NOMO-1 treated with DMSO at 0.1 percent for 48 hours (cell line): ENCODE results near the gene RPGR.

Experiments
- DNase-seq: peaks from one replicate; lab custom pipeline; 2025; ENCODE audit not compliant: unreplicated experiment; lab: John Stamatoyannopoulos, UW

The RPGR gene

GRCh38 chrX:38327007-38327774 lies at the start of gene RPGR:
Gene RPGR (minus strand): TSS chrX:38327509. CDS start chrX:38327367, 142 bp downstream.
- DNase-seq: peak; percentile 84

GRCh38 chrX:38376747-38377146 lies 49.4 kb upstream of the RPGR start:
- no peak for DNase-seq

GRCh38 chrX:38375891-38376290 lies 48.6 kb upstream of the RPGR start:
- DNase-seq: peak; percentile 50

GRCh38 chrX:38374431-38374830 lies 47.1 kb upstream of the RPGR start:
- DNase-seq: no peak

GRCh38 chrX:38371641-38372040 lies 44.3 kb upstream of the RPGR start:
- no peak for DNase-seq

GRCh38 chrX:38368774-38369173 lies 41.5 kb upstream of the RPGR start:
- no peak for DNase-seq

- DNase-seq: peak; percentile 85
These were observed 38.6 kb upstream of the RPGR start for GRCh38 chrX:38365954-38366353.

- no peak for DNase-seq
These were observed 35.7 kb upstream of the RPGR start for GRCh38 chrX:38363046-38363445.

- no peak for DNase-seq
These were observed 30.7 kb upstream of the RPGR start for GRCh38 chrX:38357747-38358673.

GRCh38 chrX:38356401-38356800 lies 29.1 kb upstream of the RPGR start:
- DNase-seq: no peak

- DNase-seq: no peak
These were observed 25.1 kb upstream of the RPGR start, which contains the start of gene OTC for GRCh38 chrX:38352362-38352761. Gene OTC (plus strand): TSS chrX:38352604. CDS start chrX:38352697, 93 bp downstream.

- no peak for DNase-seq
These were observed 24.0 kb upstream of the RPGR start for GRCh38 chrX:38351346-38351745.

GRCh38 chrX:38347136-38347535 lies 19.8 kb upstream of the RPGR start:
- DNase-seq: peak; percentile 93

GRCh38 chrX:38346150-38346549 lies 18.8 kb upstream of the RPGR start:
- DNase-seq: no peak

- DNase-seq: no peak
These were observed 15.8 kb upstream of the RPGR start for GRCh38 chrX:38342853-38343778.

GRCh38 chrX:38341442-38341841 lies 14.1 kb upstream of the RPGR start:
- no peak for DNase-seq

- peak; percentile 48 for DNase-seq
These were observed 9.4 kb upstream of the RPGR start for GRCh38 chrX:38336538-38337240.

GRCh38 chrX:38335382-38335781 lies 8.1 kb upstream of the RPGR start:
- DNase-seq: no peak

GRCh38 chrX:38332505-38332904 lies 5.2 kb upstream of the RPGR start:
- no peak for DNase-seq

- DNase-seq: no peak
These were observed 419 bp upstream of the RPGR start for GRCh38 chrX:38327775-38328081.
